ENCODE data around the gene STUB1.

The STUB1 gene

DNA sequence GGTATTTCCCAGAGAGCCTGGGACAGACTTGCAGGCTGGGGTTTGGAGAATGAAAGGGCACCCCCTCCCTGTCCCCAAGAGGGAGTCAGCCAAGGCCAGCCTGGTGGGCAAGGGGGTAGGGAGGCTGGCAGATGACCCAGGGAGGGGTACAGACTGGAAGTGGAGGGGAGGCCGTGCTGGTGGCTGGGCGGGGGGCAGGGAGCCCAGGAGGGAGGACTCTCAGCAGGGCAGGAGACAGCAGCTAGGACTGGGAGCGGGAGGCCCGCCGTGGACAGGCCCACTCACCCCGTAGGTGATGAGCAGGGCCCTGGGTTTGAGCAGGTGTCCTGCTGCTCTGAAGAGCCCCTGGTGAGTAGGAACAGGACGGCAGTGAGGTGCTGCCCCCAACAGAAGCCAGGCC lies 45.2 kb upstream of the STUB1 start:
- Histone ChIP-seq H3K36me3 (ENCODE audit: insufficient read depth, insufficient read length, low read length) (peaks cover 30% of the 10 kb centered on the region), H3K4me1 (ENCODE audit: insufficient read depth, insufficient read length) (peaks cover 37% of the 10 kb centered on the region), H3K4me3 (ENCODE audit: insufficient read length, low read depth) (peak overlapping the region; percentile 95), H3K9me3 (ENCODE audit: insufficient read depth, low read length) (no peaks in the 10 kb centered on the region), H3K9ac (ENCODE audit: insufficient read length, low read depth) (peak overlapping the region; percentile 99), H3K27me3 (ENCODE audit: insufficient read depth, insufficient read length) (no peaks in the 10 kb centered on the region)
- DNase-seq (ENCODE audit: low read depth, low spot score), result no peak
- TF ChIP-seq YY1 (IDR thresholded peaks at IDR 0.05; ENCODE audit: insufficient read depth, insufficient read length) (no peak), ZNF274 (IDR thresholded peaks at IDR 0.05; ENCODE audit: low read depth, low read length) (no peak), SUZ12 (IDR thresholded peaks at IDR 0.05; ENCODE audit: extremely low read depth, insufficient read depth, insufficient read length) (no peak)

GRCh38 chr16:635573-636205 lies 44.5 kb upstream of the STUB1 start:
- H3K9ac ChIP-seq (ENCODE audit: insufficient read length, low read depth), result peak overlapping the region; percentile 99
- H3K36me3 ChIP-seq (ENCODE audit: insufficient read depth, insufficient read length, low read length), result peaks cover 30% of the 10 kb centered on the region
- TF ChIP-seq SUZ12 (IDR thresholded peaks at IDR 0.05; ENCODE audit: extremely low read depth, insufficient read depth, insufficient read length) (no peak), YY1 (IDR thresholded peaks at IDR 0.05; ENCODE audit: insufficient read depth, insufficient read length) (no peak), ZNF274 (IDR thresholded peaks at IDR 0.05; ENCODE audit: low read depth, low read length) (no peak)
- no peaks in the 10 kb centered on the region for H3K9me3 ChIP-seq (ENCODE audit: insufficient read depth, low read length)
- H3K27me3 ChIP-seq (ENCODE audit: insufficient read depth, insufficient read length), result no peaks in the 10 kb centered on the region
- peak overlapping the region; percentile 95 for H3K4me3 ChIP-seq (ENCODE audit: insufficient read length, low read depth)
- H3K4me1 ChIP-seq (ENCODE audit: insufficient read depth, insufficient read length), result peaks cover 34% of the 10 kb centered on the region
- DNase-seq (ENCODE audit: low read depth, low spot score), result no peak

DNA sequence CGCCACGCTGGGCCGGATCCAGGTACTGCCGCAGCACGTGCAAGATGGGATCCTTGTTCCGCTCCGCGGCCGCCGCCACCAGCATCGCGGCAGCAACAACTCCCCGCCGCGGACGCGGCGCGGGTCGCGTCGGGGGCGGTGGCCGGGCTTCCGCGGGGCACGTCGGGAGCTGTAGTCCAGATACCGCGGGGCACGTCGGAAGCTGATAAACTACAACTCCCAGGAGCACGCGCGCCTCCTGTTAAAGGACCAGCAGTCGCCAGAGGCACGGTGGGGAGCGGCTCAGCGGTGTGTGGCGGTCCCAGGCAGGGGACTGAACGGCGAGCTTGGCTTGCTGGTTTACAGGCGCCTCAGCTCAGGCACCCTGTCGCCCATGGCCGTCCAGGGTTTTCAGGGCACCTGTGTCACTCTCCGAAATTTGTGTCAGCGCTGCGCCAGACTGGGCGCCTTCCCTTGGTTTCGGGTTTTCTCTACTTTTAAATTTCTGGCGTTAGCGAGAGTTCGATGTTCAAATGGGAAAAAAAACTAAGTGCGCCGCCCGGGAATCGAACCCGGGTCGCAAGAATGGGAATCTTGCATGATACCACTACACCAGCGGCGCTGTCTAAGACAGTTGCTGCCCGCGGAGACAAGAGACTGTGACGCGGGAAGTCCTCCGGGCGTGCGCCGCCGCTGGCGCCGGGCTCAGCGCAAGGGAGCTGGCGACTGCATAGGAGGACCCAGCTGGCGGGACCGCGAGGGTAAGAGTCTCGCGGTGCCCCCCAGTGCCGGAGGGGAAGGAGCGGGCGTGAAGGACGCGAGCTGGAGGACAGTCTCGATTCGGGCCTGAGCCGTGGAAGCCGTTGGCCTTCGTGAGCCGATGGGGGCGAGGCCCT lies 43.8 kb upstream of the STUB1 start, which contains the start of gene METTL26:
Gene METTL26 (minus strand): TSS at position 100 of the 875 bp plus-strand sequence. CDS start 15 bp downstream, at position 85.
- Histone ChIP-seq H3K27me3 (ENCODE audit: insufficient read depth, insufficient read length) (no peaks in the 10 kb centered on the region), H3K9ac (ENCODE audit: insufficient read length, low read depth) (peak within 1 kb of the TSS; percentile 99), H3K4me1 (ENCODE audit: insufficient read depth, insufficient read length) (peaks cover 28% of the 10 kb centered on the region), H3K4me3 (ENCODE audit: insufficient read length, low read depth) (peak within 1 kb of the TSS; percentile 95), H3K9me3 (ENCODE audit: insufficient read depth, low read length) (no peaks in the 10 kb centered on the region), H3K36me3 (ENCODE audit: insufficient read depth, insufficient read length, low read length) (peaks cover 30% of the 10 kb centered on the region)
- DNase-seq (ENCODE audit: low read depth, low spot score), result peak; percentile 89
- TF ChIP-seq YY1 (IDR thresholded peaks at IDR 0.05; ENCODE audit: insufficient read depth, insufficient read length) (no peak), SUZ12 (IDR thresholded peaks at IDR 0.05; ENCODE audit: extremely low read depth, insufficient read depth, insufficient read length) (no peak), ZNF274 (IDR thresholded peaks at IDR 0.05; ENCODE audit: low read depth, low read length) (no peak)

DNA sequence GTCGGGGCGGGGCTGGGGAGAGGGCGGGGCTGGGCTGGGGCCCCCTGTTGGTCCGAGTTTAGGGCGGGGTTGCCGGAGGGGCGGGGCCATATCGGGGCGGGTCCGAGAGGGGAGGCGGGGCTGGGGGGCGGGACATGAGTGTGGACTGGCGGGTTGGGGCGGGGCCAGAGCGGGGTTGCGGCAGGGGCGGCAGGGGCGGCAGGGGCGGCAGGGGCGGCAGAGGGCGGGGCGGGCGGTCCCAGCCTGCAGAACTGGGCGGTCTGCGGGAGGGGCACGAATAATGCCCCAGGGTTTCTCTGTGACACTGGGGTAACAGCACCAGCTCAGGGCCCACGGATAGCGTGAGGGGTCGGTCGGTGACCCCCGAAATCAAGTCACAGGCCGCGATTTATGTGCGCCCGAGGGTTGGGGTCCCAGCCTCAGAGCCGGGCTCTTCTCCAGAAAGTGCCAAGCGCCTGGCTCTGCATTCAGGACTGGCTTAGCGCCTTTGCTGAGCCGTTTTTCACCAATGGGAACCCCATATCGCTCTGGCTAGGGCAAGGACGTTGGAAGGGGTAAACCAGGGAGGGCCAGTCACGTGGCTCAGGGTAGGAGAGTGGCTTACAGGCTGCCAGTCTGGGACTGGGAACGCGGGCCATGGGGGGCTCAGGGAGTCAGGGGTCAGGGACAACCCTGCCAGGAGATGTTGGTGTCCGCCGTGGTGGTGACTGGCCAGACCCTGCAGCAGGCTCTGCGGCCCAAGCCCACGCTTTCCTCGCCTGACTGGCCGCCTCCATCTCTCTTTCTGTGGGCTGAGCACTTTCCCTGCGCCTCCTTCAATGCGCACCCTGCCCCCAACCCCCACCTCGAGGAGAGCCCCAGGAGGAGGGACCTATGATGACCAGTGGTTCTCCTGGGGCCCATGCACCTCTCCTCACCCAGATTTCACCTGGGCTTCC lies 42.9 kb upstream of the STUB1 start:
- H3K27me3 ChIP-seq (ENCODE audit: insufficient read depth, insufficient read length), result peaks cover under 1% of the 10 kb centered on the region
- H3K4me3 ChIP-seq (ENCODE audit: insufficient read length, low read depth), result peak overlapping the region; percentile 95
- DNase-seq (ENCODE audit: low read depth, low spot score), result no peak
- TF ChIP-seq ZNF274 (IDR thresholded peaks at IDR 0.05; ENCODE audit: low read depth, low read length) (no peak), YY1 (IDR thresholded peaks at IDR 0.05; ENCODE audit: insufficient read depth, insufficient read length) (no peak), SUZ12 (IDR thresholded peaks at IDR 0.05; ENCODE audit: extremely low read depth, insufficient read depth, insufficient read length) (no peak)
- peak overlapping the region; percentile 82 for H3K9ac ChIP-seq (ENCODE audit: insufficient read length, low read depth)
- H3K36me3 ChIP-seq (ENCODE audit: insufficient read depth, insufficient read length, low read length), result peaks cover 26% of the 10 kb centered on the region
- no peaks in the 10 kb centered on the region for H3K9me3 ChIP-seq (ENCODE audit: insufficient read depth, low read length)
- peaks cover 28% of the 10 kb centered on the region for H3K4me1 ChIP-seq (ENCODE audit: insufficient read depth, insufficient read length)

DNA sequence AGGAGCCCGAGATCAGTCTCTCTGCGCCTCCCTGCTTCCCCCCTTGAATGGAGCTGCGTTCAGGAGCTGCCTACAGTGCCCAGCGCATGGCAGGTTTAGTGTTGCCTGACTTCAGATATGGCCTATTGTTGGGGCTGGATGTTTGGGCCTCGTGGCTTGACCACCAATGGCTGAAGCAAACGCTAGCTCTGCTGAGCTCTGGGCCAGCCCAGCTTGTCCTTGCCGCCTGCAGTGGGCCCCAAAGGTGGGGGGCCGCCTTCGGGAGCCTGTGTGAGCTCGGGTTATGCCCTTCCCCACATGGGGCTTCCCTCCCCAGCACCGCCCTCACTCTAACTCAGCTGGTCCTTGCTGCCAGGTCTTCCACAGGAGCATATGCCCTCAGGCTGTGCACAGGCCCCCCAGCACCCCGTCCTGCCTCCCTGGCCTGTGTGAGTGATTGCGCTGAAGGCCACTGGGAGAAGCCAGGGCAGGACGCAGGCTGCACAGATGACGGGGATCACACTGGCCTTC lies 42.1 kb upstream of the STUB1 start:
- Histone ChIP-seq H3K27me3 (ENCODE audit: insufficient read depth, insufficient read length) (peaks cover 8% of the 10 kb centered on the region), H3K4me3 (ENCODE audit: insufficient read length, low read depth) (no peak overlapping the region), H3K36me3 (ENCODE audit: insufficient read depth, insufficient read length, low read length) (peaks cover 18% of the 10 kb centered on the region), H3K9me3 (ENCODE audit: insufficient read depth, low read length) (no peaks in the 10 kb centered on the region), H3K9ac (ENCODE audit: insufficient read length, low read depth) (peak overlapping the region; percentile 82), H3K4me1 (ENCODE audit: insufficient read depth, insufficient read length) (peaks cover 27% of the 10 kb centered on the region)
- DNase-seq (ENCODE audit: low read depth, low spot score), result no peak
- TF ChIP-seq SUZ12 (IDR thresholded peaks at IDR 0.05; ENCODE audit: extremely low read depth, insufficient read depth, insufficient read length), result no peak
- no peak for TF ChIP-seq YY1 (IDR thresholded peaks at IDR 0.05; ENCODE audit: insufficient read depth, insufficient read length)
- TF ChIP-seq ZNF274 (IDR thresholded peaks at IDR 0.05; ENCODE audit: low read depth, low read length), result no peak

GRCh38 chr16:638836-639235 lies 41.4 kb upstream of the STUB1 start:
- Histone ChIP-seq H3K9ac (ENCODE audit: insufficient read length, low read depth) (peak overlapping the region; percentile 32), H3K27me3 (ENCODE audit: insufficient read depth, insufficient read length) (peaks cover 9% of the 10 kb centered on the region), H3K9me3 (ENCODE audit: insufficient read depth, low read length) (no peaks in the 10 kb centered on the region), H3K4me1 (ENCODE audit: insufficient read depth, insufficient read length) (peaks cover 28% of the 10 kb centered on the region), H3K4me3 (ENCODE audit: insufficient read length, low read depth) (no peak overlapping the region), H3K36me3 (ENCODE audit: insufficient read depth, insufficient read length, low read length) (peaks cover 11% of the 10 kb centered on the region)
- TF ChIP-seq ZNF274 (IDR thresholded peaks at IDR 0.05; ENCODE audit: low read depth, low read length) (no peak), SUZ12 (IDR thresholded peaks at IDR 0.05; ENCODE audit: extremely low read depth, insufficient read depth, insufficient read length) (no peak), YY1 (IDR thresholded peaks at IDR 0.05; ENCODE audit: insufficient read depth, insufficient read length) (no peak)
- no peak for DNase-seq (ENCODE audit: low read depth, low spot score)

Measured in NT2/D1 (cell line).